Measurements from ENCODE around the gene MDM4.

The MDM4 gene

GRCh38 chr1:204499511-204500468 lies 16.4 kb upstream of the MDM4 start:
- ATAC-seq (ENCODE audit: low read depth): no peak
- Mint-ChIP-seq H3K9me3 (no peaks in the 10 kb centered on the region), H3K36me3 (no peaks in the 10 kb centered on the region), H3K4me1 (peaks cover 42% of the 10 kb centered on the region), H3K27ac (no peak overlapping the region), H3K27me3 (no peaks in the 10 kb centered on the region), H3K4me3 (no peak overlapping the region)
- no peak for DNase-seq (ENCODE audit: low spot score in 2 of 2)

GRCh38 chr1:204502241-204502640 lies 14.0 kb upstream of the MDM4 start:
- no peaks in the 10 kb centered on the region for H3K27me3 Mint-ChIP-seq
- peaks cover 39% of the 10 kb centered on the region for H3K4me1 Mint-ChIP-seq
- no peaks in the 10 kb centered on the region for H3K9me3 Mint-ChIP-seq

GRCh38 chr1:204503122-204503912 lies 12.9 kb upstream of the MDM4 start:
- H3K36me3 Mint-ChIP-seq: peaks cover 2% of the 10 kb centered on the region
- H3K4me1 Mint-ChIP-seq: peaks cover 36% of the 10 kb centered on the region
- H3K9me3 Mint-ChIP-seq: no peaks in the 10 kb centered on the region
- H3K4me3 Mint-ChIP-seq: no peak overlapping the region
- ATAC-seq (ENCODE audit: low read depth) (peak; percentile 8), DNase-seq (ENCODE audit: low spot score in 2 of 2) (peak in 1 of 2 donors; percentile 68)
- H3K27ac Mint-ChIP-seq: no peak overlapping the region
- H3K27me3 Mint-ChIP-seq: no peaks in the 10 kb centered on the region

More at GRCh38 chr1:204502241-204502640, 14.0 kb upstream of the MDM4 start:
- H3K27ac Mint-ChIP-seq: peak overlapping the region; percentile 77
- DNase-seq (ENCODE audit: low spot score in 2 of 2) (no peak), ATAC-seq (ENCODE audit: low read depth) (no peak)
- peaks cover 2% of the 10 kb centered on the region for H3K36me3 Mint-ChIP-seq
- no peak overlapping the region for H3K4me3 Mint-ChIP-seq

GRCh38 chr1:204503913-204504519 lies 12.2 kb upstream of the MDM4 start:
- Mint-ChIP-seq H3K4me1 (peaks cover 29% of the 10 kb centered on the region), H3K27ac (no peak overlapping the region), H3K9me3 (no peaks in the 10 kb centered on the region), H3K36me3 (peaks cover 2% of the 10 kb centered on the region), H3K4me3 (no peak overlapping the region), H3K27me3 (no peaks in the 10 kb centered on the region)
- no peak for DNase-seq (ENCODE audit: low spot score in 2 of 2)
- no peak for ATAC-seq (ENCODE audit: low read depth)

GRCh38 chr1:204505674-204506200 lies 10.5 kb upstream of the MDM4 start:
- Mint-ChIP-seq H3K9me3 (no peaks in the 10 kb centered on the region), H3K27ac (peak overlapping the region; percentile 100), H3K4me3 (peak overlapping the region; percentile 83), H3K27me3 (no peaks in the 10 kb centered on the region), H3K4me1 (peaks cover 22% of the 10 kb centered on the region), H3K36me3 (peaks cover 2% of the 10 kb centered on the region)
- ATAC-seq (ENCODE audit: low read depth): no peak
- DNase-seq (ENCODE audit: low spot score in 2 of 2): no peak

GRCh38 chr1:204506201-204506968 lies 9.8 kb upstream of the MDM4 start:
- Mint-ChIP-seq H3K27me3 (no peaks in the 10 kb centered on the region), H3K36me3 (peaks cover 2% of the 10 kb centered on the region), H3K4me3 (peak overlapping the region; percentile 83), H3K27ac (peak overlapping the region; percentile 100), H3K9me3 (no peaks in the 10 kb centered on the region), H3K4me1 (peaks cover 23% of the 10 kb centered on the region)
- ATAC-seq (ENCODE audit: low read depth) (peak; percentile 61), DNase-seq (ENCODE audit: low spot score in 2 of 2) (peak; percentile 65 to 76)

GRCh38 chr1:204506969-204507316 lies 9.3 kb upstream of the MDM4 start:
- ATAC-seq (ENCODE audit: low read depth) (peak; percentile 75), DNase-seq (ENCODE audit: low spot score in 2 of 2) (peak; percentile 89 to 96)
- Mint-ChIP-seq H3K27ac (peak overlapping the region; percentile 100), H3K36me3 (peaks cover 2% of the 10 kb centered on the region), H3K9me3 (no peaks in the 10 kb centered on the region), H3K4me3 (peak overlapping the region; percentile 83), H3K27me3 (no peaks in the 10 kb centered on the region), H3K4me1 (peaks cover 24% of the 10 kb centered on the region)

GRCh38 chr1:204507317-204508105 lies 8.7 kb upstream of the MDM4 start:
- no peaks in the 10 kb centered on the region for H3K9me3 Mint-ChIP-seq
- peak; percentile 9 for ATAC-seq (ENCODE audit: low read depth)

GRCh38 chr1:204509186-204509635 lies 7.0 kb upstream of the MDM4 start:
- Mint-ChIP-seq H3K4me3 (no peak overlapping the region), H3K4me1 (peaks cover 21% of the 10 kb centered on the region), H3K27ac (peak overlapping the region; percentile 41)

More at GRCh38 chr1:204507317-204508105, 8.7 kb upstream of the MDM4 start:
- Mint-ChIP-seq H3K27ac (peak overlapping the region; percentile 100), H3K4me3 (peak overlapping the region; percentile 83), H3K27me3 (no peaks in the 10 kb centered on the region), H3K4me1 (peaks cover 24% of the 10 kb centered on the region), H3K36me3 (peaks cover 2% of the 10 kb centered on the region)
- no peak for DNase-seq (ENCODE audit: low spot score in 2 of 2)

GRCh38 chr1:204511366-204511765 lies 4.8 kb upstream of the MDM4 start:
- Mint-ChIP-seq H3K36me3 (no peaks in the 10 kb centered on the region), H3K4me1 (peaks cover 17% of the 10 kb centered on the region)
- DNase-seq (ENCODE audit: low spot score in 2 of 2): peak in 1 of 2 donors; percentile 32

More at GRCh38 chr1:204509186-204509635, 7.0 kb upstream of the MDM4 start:
- H3K9me3 Mint-ChIP-seq: no peaks in the 10 kb centered on the region
- ATAC-seq (ENCODE audit: low read depth) (no peak), DNase-seq (ENCODE audit: low spot score in 2 of 2) (no peak)
- no peaks in the 10 kb centered on the region for H3K27me3 Mint-ChIP-seq
- peaks cover 2% of the 10 kb centered on the region for H3K36me3 Mint-ChIP-seq

GRCh38 chr1:204513117-204513716 lies 3.0 kb upstream of the MDM4 start:
- H3K27me3 Mint-ChIP-seq: no peaks in the 10 kb centered on the region
- peaks cover 2% of the 10 kb centered on the region for H3K36me3 Mint-ChIP-seq
- H3K27ac Mint-ChIP-seq: no peak overlapping the region
- peak; percentile 54 for ATAC-seq (ENCODE audit: low read depth)
- no peaks in the 10 kb centered on the region for H3K9me3 Mint-ChIP-seq
- DNase-seq (ENCODE audit: low spot score in 2 of 2): peak; percentile 50 to 67
- H3K4me3 Mint-ChIP-seq: peak overlapping the region; percentile 87
- H3K4me1 Mint-ChIP-seq: peaks cover 11% of the 10 kb centered on the region

More at GRCh38 chr1:204511366-204511765, 4.8 kb upstream of the MDM4 start:
- Mint-ChIP-seq H3K4me3 (no peak overlapping the region), H3K27ac (peak overlapping the region; percentile 93), H3K9me3 (no peaks in the 10 kb centered on the region), H3K27me3 (no peaks in the 10 kb centered on the region)
- no peak for ATAC-seq (ENCODE audit: low read depth)

- peaks cover 25% of the 10 kb centered on the region for H3K4me1 Mint-ChIP-seq
- no peak for DNase-seq (ENCODE audit: low spot score in 2 of 2)
- no peaks in the 10 kb centered on the region for H3K27me3 Mint-ChIP-seq
- H3K4me3 Mint-ChIP-seq: peak overlapping the region; percentile 17
- ATAC-seq (ENCODE audit: low read depth): no peak
- H3K27ac Mint-ChIP-seq: no peak overlapping the region
- peaks cover 1% of the 10 kb centered on the region for H3K9me3 Mint-ChIP-seq
- peaks cover 16% of the 10 kb centered on the region for H3K36me3 Mint-ChIP-seq
These were observed 1.4 kb upstream of the MDM4 start for GRCh38 chr1:204514828-204515227.
